Measurements from ENCODE around the gene FOXP1.

Gene FOXP1

DNA sequence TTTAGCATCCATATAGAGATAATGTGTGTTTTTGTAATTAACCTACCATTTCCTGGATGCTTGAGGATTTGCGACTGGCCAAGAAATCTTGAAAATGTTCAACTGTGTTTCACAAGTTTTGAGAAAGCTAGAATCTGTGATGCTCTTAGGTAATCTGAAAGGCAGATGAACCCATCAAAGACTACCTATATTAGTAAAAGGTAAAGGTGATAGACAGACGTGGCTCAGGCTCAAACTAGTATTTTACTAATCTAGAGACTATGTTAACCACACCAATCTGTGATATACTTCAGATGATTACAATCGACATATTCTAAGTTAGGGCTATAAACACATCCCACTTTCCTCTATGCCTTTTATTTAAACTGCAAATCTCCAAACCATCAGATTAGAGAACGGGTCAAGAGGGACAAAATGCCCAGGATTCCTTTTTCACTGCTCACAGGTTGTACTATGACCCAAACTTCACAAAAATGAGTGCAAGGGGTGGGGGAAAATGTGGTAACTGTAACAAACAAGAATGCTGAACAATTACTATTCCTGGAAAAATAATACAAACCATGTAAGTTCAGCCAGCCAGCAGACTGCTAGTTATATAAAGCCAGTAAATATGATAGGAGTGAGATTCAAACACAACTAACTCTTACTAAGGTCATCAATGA lies 295.1 kb downstream of the FOXP1 start:
- no peak for FAIRE-seq

DNA sequence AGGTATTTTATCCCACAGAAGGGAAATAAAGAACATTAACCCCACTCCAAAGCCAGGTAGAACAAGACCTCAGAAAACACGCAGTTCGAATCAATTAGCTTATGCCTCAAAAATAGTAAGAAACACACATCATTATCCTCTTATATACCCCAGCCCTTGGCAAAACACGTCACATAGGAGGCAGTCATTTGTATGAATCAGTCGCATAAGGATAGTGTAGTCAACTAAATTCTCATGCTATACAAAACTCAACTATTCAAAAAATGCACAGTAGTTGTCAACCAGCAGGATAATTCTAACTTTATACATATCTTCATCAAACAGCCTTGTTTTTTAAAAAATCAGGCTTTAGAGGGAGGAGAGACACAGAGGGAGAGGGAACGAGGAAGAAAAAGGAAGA lies 298.4 kb downstream of the FOXP1 start:
- no peak for FAIRE-seq

DNA sequence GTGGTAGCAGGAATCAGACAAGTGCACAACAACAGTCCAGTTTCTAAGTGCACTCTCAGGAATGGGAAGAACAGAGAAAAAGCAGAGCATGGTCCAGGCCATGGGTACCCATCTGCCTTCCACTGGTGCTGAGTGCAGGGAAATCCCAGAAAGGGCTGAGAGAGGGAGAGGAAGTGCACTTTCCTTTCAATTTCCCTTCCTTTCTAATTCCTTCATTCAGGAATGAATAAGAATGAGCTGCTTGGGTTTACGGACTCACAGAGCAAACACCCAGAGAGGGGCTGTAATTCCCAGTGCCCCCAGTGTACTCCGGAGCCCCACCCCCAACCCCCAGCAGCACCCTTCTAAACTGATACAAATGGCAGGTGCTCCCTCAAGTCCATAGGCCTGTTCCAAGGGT lies 300.6 kb downstream of the FOXP1 start:
- no peak for FAIRE-seq

DNA sequence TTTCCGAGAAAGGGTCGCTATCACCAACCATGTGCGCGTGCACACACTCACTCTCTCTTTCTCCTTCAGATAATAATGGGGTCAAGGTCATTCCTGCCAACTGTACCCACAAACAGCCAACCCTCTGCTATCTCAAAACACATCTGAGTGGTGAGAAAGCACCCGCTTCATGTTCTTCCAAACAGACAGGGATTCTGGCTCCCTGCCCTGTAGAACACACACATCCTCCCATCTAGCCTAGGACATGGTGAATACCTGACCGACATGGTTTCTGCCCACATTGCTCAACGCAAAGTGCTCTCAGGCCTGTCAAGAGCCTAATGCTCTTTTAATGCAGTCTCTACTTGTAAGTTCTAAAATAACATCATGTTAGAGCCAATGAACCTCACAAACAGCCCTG lies 302.2 kb downstream of the FOXP1 start:
- no peak for FAIRE-seq

DNA sequence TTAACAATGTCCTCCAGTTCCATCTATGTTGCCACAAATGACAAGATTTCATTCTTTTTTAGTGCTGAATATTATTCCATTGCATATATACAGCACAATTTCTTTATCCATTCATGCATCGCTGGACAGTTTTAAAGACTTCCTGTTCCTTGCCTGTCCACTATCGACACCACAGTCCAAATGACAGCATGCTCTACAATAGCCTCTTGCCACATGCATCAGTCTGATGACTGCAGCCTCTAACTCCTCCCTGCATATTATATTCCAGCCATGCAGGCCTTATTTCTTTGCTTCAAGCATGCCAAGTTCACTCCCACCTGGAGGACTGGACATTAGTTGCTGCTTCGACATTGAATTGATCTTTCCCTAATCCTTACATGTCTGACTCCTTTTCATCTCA lies 306.2 kb downstream of the FOXP1 start:
- FAIRE-seq = no peak

DNA sequence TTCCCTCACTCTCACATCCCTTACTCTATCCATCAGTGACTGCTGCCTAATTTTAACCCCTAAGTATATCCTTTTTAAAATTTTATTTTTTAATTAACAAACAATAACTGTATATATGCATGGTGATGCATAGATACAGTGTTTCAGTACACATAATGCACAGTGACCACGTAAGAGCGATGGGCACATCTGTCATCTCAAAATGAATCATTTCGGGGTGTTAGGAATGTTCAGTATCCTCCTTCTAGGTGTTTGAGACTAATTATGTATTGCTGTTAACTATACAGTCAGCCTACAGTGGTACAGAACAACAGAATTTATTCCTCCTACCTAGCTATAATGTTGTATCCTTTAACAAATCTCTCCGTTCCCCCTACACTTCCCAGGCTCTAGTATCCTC lies 307.0 kb downstream of the FOXP1 start:
- no peak for FAIRE-seq

DNA sequence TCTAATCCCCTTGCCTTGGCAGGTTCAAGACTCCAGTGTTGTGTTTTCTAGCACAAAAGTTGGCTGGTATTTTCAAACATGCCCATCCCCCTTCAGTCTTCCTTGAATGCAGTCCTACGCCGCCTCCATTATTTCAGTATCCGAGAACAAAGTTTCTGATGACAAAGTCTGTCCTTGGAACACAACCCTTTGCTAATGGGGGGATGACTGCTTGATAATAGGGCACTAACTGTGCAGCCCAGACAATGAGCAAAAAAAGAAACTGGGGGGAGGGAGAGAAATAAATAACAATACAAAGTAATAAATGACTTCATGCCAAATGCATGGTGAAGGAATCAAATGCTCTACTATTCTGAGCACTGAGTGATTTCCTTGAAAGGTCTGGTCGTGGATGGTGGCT lies 310.1 kb downstream of the FOXP1 start:
- no peak for FAIRE-seq

DNA sequence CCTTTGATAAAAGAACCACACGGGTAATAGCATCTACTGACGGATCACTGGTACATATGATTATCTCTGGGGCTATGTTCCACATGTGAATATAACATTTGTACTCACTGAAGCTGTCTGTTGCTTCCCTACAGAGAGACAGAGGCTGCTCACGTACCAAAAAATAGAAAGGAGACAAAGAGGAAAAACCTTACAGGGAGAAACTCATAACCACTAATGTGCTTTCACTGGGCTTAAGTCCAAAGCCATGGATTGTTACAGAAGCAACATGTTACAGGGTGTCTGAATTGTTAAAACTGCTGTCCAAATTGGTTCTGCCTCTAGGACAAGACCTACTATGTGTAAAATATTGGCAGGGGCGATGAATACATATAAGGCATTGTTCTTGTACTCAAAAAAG lies 311.9 kb downstream of the FOXP1 start:
- no peak for FAIRE-seq

DNA sequence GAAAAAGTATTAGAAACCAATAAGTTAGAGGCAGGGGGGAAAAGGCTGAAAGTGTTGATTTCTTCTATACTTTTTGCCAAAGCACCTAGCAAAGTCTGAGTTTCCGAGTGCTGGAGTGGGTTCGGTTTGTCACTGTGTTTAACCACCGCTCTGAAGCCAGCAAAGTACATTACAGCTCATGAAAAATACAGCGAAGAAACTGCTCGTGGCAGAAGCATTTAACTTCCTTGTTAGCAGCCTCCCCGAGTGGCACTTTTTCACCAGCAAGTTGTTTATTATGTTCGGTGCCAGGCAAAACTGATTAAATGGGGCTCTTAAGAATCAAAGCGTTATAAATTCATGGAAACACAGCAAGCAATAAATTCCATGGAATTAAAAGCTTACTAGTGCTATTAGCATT lies 313.6 kb downstream of the FOXP1 start:
- FAIRE-seq = no peak

DNA sequence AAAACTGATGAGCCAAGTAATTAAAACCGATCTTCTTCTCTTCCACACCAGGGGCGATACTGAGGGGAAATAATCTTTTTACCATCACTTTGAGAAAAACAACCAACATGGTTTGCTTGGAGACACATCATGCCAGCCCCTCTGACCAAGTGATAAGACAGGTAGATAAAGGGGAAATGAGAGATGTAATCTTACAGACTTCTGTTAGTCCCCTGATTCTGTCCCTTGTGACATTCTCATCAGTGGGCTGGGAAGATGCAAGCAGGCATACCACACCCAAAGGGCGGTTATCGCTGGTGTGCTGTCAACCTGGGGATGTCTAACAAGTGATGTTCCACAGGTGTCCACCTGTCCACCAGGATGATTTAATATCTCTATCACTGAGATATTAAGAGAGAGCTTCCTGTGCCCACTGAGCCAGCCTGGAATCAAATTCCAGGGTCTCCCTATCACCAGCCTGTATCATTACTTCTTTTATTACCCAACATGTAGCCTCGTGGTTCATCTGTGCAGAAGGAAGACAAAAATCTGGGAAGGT lies 315.0 kb downstream of the FOXP1 start:
- no peak for FAIRE-seq

DNA sequence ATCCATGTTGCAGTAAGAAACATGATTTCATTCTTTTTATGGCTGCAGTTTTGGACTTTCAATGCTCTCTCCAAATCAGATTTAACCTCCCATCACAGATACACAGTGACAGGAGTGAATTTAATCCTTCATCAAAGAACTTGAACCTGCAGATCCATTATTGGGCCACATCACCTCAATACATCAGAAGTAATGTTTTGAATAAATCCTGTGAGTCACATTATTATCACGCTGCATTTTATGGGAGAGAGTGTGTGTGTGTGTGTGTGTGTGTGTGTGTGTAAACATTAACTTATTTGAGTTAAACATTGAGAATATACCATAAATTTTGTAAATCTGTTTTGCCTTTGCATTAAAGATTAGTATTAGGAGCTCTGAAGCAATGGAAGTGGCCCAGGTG lies 316.7 kb downstream of the FOXP1 start:
- no peak for FAIRE-seq

DNA sequence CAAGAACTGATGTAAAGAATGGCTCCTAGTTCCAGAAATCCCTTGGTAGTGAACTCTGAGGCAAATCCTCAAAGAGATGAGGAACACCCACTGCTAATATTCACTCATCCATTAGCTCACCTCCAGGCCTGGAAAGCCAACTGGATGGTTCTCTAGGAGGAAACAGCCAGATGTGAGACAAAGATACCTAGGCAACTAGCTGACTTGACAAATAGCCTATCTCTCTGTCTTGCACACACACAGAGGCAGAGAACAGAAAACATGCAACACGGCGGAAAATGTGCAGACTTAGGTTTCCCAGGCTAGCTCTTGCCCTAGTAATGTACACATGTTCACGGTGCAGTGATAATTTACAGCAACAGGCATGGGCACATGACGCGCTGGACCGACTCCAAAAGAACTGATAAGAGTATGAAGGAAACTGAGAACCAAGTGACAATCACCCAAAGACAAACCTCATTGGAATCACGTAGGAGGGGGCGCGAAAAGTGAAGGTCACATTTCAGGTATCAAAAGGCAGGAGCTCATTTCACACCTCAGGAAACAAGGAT lies 318.1 kb downstream of the FOXP1 start:
- FAIRE-seq = no peak

DNA sequence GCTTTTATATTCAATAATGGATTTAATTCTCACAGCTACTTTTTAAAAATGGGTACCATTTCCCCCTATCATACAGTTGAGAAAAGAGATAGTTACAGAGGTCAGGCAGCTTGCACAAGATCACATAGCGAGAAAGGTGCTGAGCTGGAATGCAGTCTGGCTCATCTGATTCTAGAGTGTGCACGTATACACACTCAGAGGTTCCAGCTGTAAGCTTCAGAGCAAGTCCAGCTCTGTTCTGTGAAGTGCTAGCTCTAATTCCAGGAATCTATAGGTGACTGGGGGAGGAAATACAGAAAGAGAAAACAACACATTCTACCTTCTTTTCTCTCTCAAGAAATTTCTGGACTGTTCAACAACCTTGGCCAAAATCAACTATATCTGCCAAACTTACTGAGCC lies 318.7 kb downstream of the FOXP1 start:
- no peak for FAIRE-seq

DNA sequence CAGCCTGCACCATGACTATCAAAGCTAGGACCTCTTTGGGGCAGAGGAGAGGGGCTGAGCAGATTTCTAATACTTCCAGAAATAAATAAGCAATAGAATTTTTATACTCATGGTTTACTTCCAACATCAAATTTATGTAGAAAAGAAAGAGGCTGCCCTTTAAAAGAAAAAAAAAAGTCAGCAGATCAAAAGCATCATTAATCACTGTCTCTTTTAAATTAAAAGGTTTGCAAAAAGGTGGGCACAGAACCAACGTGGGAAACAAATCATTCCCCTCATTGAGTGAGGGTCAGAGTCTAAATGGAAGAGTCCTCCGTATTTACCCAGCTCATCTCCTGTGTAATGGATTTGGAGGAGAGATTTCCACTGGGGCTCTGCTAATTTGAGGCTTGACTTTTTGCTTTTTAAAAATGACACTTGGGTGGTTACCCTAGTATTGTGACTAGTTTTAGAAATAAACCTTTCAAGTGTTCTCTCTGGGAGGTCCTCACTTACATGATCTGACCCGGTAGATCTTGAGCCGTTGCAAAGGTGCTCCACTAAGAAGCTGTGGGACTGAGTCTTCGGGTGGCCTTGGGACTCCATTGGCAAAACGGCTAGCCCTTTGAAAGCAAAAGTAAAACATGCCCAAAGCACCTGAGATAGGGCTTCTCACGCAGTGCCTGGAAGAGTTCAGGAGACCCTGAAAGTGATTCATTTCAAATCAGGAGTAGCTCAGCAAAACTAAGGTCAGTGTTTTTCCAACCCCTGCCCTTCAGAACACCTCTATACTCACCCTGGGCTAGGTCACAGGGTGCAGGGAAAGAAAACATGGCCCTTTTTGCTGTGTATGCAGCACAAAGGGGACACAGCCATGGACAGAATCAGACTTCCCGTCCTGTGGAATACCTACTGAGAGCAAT lies 320.9 kb downstream of the FOXP1 start:
- no peak for FAIRE-seq

DNA sequence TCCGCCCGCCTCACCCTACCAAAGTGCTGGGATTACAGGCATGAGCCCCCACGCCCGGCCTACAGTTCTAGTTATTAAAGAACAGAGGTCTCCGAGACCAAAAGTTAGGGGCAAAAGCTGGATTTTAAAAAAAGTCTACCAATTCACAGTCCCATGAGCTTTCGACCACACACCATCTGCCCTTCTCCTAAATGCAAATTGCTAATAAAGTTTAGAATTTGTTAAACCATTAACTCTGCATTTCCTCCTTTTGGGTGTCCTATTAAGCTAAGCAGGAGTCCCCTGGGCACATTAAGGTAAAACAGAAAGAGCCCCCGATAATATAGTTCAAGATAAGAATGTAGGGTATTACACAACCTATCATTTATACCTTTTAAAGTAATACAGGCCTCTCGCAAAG lies 322.7 kb downstream of the FOXP1 start:
- FAIRE-seq = no peak

DNA sequence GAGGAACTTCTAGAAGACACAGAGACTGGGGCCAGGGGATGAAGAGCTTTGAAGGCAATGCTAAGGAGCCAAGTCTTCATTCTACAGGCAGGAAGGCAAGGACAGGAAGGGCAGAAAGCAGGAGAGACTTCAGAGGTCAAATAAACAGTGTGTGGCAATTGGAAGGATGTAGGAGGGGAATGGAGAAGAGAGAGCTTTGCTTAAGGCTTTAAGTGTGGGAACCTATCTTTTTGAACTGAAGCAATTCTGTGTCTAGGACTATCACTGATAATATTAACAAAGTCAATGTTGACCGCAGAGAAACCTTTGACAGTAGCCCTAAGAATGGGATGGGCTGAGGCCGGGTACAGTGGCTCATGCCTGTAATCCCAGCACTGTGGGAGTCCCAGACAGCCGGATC lies 325.0 kb downstream of the FOXP1 start:
- FAIRE-seq = no peak

DNA sequence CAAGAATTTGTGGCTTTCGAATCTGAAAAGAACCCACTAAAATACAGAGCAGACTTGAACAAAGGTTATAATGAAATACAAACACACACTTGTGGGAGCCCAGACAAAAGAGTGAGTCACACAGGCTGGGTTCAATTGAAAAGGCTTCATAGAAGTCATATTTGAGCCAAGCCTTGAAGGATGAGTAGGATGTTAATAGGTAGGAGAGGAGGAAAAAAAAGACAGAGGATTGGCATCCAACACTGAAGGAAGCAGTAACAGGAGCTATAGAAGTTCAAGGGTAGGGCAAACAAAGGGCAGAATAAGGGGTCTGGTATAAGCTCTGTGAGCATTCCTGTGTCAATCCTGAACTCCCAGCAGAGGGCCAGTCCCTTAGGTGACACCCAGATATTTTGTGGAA lies 325.4 kb downstream of the FOXP1 start:
- no peak for FAIRE-seq

DNA sequence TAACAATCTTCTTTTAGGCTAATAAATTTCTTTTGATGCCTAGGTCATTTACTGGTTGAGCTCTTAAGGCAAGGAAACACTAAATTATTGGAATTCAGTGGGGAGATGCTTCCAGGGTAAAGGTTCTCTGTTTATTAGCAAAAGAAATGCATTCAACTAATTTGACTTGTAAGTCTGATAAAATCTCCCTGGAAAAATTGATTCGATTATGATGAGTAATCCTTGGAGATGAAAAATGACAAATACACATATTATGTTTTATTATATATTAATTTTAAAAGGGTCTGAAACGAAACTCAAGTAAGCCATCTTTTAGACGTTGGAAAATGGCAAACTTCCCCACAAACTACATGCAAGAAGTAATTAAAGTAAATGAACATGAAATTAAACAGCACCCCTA lies 328.0 kb downstream of the FOXP1 start:
- FAIRE-seq = no peak

DNA sequence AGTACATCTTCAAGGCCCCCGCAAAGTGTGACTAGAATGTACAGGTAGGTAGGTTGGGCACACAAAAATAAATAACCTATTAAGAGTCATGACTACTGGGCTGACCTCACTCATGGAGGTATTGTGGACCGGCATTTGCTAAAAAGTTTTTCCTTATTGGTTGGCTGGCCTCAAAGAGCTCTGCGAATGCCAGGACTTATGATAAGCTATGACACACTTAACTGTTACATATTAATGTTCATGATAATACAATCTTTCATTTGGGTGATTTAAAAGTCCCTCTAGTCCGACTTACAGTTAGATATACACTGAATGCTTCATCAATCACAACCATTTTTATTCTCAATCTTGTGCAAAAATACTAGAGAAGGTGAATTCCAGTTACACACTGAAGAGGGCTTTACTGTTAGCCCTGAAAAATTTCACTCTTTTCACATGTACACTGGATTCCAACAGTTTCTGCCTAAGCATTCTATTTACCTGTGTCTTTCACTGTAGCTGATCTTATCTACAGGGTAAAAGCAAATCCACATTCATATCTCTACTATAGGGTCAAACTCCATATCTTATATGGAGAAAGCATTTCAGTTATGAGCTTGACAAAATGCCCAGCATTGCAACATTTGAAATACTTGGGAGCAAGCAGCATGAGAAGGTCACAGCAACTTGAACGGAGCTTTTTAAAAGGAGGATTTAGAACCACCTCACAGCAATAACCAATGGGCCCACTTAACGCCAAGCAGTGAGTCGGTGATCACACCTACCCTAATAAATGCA lies 329.1 kb downstream of the FOXP1 start:
- FAIRE-seq = no peak

DNA sequence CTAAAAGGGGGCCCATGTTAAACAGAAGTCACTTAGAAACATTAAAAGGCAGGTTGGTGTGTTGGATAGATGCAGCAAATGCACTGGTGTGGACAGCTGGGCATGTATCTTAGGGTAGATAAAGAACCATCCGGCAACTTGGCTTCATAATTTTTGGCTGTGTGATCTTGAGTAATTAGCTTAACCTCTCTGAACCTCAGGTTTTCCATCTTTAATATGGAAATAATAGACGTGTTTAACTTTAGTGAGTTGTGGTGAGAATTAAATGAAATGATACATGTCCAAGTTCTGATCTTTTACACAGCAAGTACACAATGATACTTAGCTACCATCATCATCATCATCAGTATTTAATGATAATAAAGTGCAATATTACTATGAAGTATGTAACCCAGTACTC lies 330.4 kb downstream of the FOXP1 start:
- no peak for FAIRE-seq

DNA sequence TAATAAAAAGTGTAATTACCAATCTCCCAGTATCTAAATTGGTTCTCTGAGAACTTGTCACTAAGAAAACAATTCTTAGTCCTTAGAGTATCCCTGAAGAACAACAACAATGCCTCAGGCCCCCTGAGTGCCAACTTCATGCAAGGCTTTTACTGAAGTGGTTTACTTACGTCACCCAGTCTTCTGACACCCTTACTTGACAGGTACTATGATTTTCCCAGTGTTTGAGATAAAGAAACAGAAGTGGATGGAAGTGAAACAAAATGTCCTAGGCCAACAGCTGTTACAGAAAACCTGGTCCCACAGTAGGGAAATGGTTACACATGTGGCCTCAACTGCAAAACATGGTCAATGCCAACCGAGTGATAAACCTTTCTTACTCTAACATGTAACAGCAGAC lies 331.1 kb downstream of the FOXP1 start:
- FAIRE-seq = no peak

DNA sequence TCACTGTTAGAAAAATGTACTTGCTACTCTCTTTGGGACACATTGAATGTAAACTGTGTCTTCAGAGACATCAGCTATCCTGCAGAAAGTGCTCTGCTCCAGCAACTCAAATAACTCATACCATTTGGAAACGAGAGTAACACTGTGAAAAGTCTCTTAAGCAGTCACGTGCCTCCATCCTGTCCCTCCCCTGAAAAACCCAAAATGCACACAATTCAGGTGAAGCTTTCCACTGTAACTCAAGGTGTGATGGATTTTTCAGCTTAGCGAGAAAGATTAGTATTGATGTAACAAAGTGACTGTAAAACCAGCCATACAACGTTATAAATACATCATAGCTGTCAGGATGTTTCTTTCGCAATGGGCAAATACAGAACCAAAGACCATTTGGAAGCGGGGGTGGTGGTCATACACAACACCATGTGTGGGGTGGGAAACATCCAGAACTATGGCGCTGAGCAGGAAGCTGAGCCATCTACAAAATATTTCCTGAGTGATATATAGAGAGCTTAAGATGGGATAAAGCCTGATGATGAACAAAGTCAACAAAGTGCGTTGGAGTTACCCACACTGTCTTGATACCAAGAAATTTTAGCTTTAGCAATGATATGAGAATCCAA lies 332.3 kb downstream of the FOXP1 start:
- no peak for FAIRE-seq

DNA sequence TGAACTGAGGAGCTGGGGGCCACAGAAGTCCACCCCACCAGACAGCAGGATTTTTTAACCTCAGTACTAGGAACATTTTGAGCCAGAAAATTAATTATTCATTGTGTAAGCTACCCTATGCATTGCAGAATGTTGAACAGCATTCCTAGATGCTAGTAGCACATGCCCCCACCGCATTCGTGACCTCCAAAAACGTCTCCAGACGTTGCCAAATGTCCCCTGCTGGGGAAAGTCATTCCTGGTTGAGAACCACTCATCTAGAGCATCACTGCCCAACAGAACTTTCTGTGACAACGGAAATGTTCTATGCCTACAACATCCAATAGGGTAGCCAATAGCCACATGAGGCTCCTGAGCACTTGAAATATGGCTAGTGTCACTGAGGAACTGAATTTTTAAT lies 333.5 kb downstream of the FOXP1 start:
- no peak for FAIRE-seq
